ENCODE measurements around the gene UGT1A9.
"Not testable (repeated sequence)": the region's sequence is repeated elsewhere in the genome, so short reads cannot be mapped to it uniquely, and the experiment has no call there.

The UGT1A9 gene

GRCh38 chr2:233671290-233672161 lies at the start of gene UGT1A9:
UGT1A9 (plus strand) TSS chr2:233671898; CDS start chr2:233671935, 37 bp downstream.
- DNase-seq, result no peak

- no peak for DNase-seq
These were observed 44.2 kb upstream of the UGT1A9 start for GRCh38 chr2:233627331-233628025.

- not testable (repeated sequence) for DNase-seq
These were observed 35.4 kb upstream of the UGT1A9 start, which contains the start of gene UGT1A10 for GRCh38 chr2:233636306-233636705. UGT1A10 (plus strand) TSS chr2:233636448; CDS start chr2:233636523, 75 bp downstream.

- DNase-seq, result no peak
These were observed 32.9 kb upstream of the UGT1A9 start for GRCh38 chr2:233638836-233639235.

GRCh38 chr2:233639860-233640259 lies 31.8 kb upstream of the UGT1A9 start:
- no peak for DNase-seq

GRCh38 chr2:233643128-233643527 lies 28.6 kb upstream of the UGT1A9 start:
- no peak for DNase-seq

GRCh38 chr2:233646033-233646432 lies 25.7 kb upstream of the UGT1A9 start:
- DNase-seq, result not testable (repeated sequence)

- no peak for DNase-seq
These were observed 20.7 kb upstream of the UGT1A9 start for GRCh38 chr2:233650981-233651380.

- no peak for DNase-seq
These were observed 20.3 kb upstream of the UGT1A9 start for GRCh38 chr2:233651430-233651829.

- no peak for DNase-seq
These were observed 17.2 kb upstream of the UGT1A9 start for GRCh38 chr2:233654501-233654900.

GRCh38 chr2:233655043-233655442 lies 16.7 kb upstream of the UGT1A9 start:
- no peak for DNase-seq

- DNase-seq, result not testable (repeated sequence)
These were observed 15.8 kb upstream of the UGT1A9 start for GRCh38 chr2:233655943-233656342.

- DNase-seq, result no peak
These were observed 15.3 kb upstream of the UGT1A9 start for GRCh38 chr2:233656443-233656842.

GRCh38 chr2:233658610-233659009 lies 13.1 kb upstream of the UGT1A9 start:
- no peak for DNase-seq

- DNase-seq, result no peak
These were observed 7.8 kb upstream of the UGT1A9 start for GRCh38 chr2:233663911-233664310.

GRCh38 chr2:233668605-233669260 lies 3.0 kb upstream of the UGT1A9 start:
- no peak for DNase-seq

GRCh38 chr2:233672886-233673285 lies 1.2 kb downstream of the UGT1A9 start:
- no peak for DNase-seq

GRCh38 chr2:233673896-233674295 lies 2.2 kb downstream of the UGT1A9 start:
- no peak for DNase-seq

- no peak for DNase-seq
These were observed 2.6 kb downstream of the UGT1A9 start for GRCh38 chr2:233674314-233674713.

- DNase-seq, result no peak
These were observed 3.3 kb downstream of the UGT1A9 start for GRCh38 chr2:233674995-233675394.

- no peak for DNase-seq
These were observed 4.3 kb downstream of the UGT1A9 start for GRCh38 chr2:233676046-233676445.

GRCh38 chr2:233679196-233679595 lies 7.5 kb downstream of the UGT1A9 start:
- DNase-seq, result no peak
